GM13977 (cell line): ENCODE data around the gene MAGEA2B.
"Not testable (repeated sequence)": the region's sequence is repeated elsewhere in the genome, so short reads cannot be mapped to it uniquely, and the experiment has no call there.

ENCODE experiments used
- DNase-seq: peaks from one replicate; pipeline ENCODE4 v3.0.0; 2012; ENCODE audit warnings: low spot score
- CTCF ChIP-seq: IDR thresholded peaks from 2 replicates; pipeline ENCODE4 v1.5.1; 2012; ENCODE audit warnings: mild to moderate bottlenecking, control low read depth; ENCODE audit not compliant: insufficient read depth; ENCODE audit errors: extremely low read depth, missing control alignments
- in situ Hi-C: fragments of 300-500 bp; cut with MboI; formaldehyde crosslinking; loops from one replicate; pipeline ENCODE4 v1.12.0; 2022; ENCODE audit warnings: low sequenced_read_pairs, low pct_unique_long_range_greater_than_20kb, mixed read lengths, inconsistent platforms; ENCODE audit not compliant: unreplicated experiment

Gene MAGEA2B

GRCh38 chrX:152713815-152714787, at the start of gene MAGEA2B:
Gene MAGEA2B (plus strand): TSS chrX:152714628. CDS start chrX:152717107, 2,479 bp downstream.
- in situ Hi-C loops, DNase-seq: not testable (repeated sequence)

- DNase-seq = no peak
- in situ Hi-C loops = loop anchor here (25.0 kb wide), 1 partner anchor 138 kb away; no protein-coding TSS in a partner anchor
- no peak for TF ChIP-seq CTCF
Observed at GRCh38 chrX:152674135-152674534, 40.3 kb upstream of the MAGEA2B start.

- in situ Hi-C loops = loop anchor here (25.0 kb wide), 1 partner anchor 138 kb away; no protein-coding TSS in a partner anchor
- DNase-seq = not testable (repeated sequence)
Observed at GRCh38 chrX:152674652-152675051, 39.8 kb upstream of the MAGEA2B start.

GRCh38 chrX:152681012-152681411, 33.4 kb upstream of the MAGEA2B start:
- DNase-seq, in situ Hi-C loops: not testable (repeated sequence)

GRCh38 chrX:152697952-152698931, 16.2 kb upstream of the MAGEA2B start, which contains the start of gene MAGEA3:
Gene MAGEA3 (plus strand): TSS chrX:152698794. CDS start chrX:152700833, 2,039 bp downstream.
- DNase-seq, in situ Hi-C loops: not testable (repeated sequence)

- in situ Hi-C loops = not testable (repeated sequence)
Observed at GRCh38 chrX:152700390-152700789, 14.0 kb upstream of the MAGEA2B start.

GRCh38 chrX:152706500-152706899, 7.9 kb upstream of the MAGEA2B start:
- DNase-seq, in situ Hi-C loops: not testable (repeated sequence)

More at GRCh38 chrX:152700390-152700789, 14.0 kb upstream of the MAGEA2B start:
- not testable (repeated sequence) for DNase-seq

GRCh38 chrX:152709173-152709572, 5.3 kb upstream of the MAGEA2B start, which contains the start of gene CSAG2:
Gene CSAG2 (minus strand): TSS chrX:152709273. CDS start chrX:152709112, 161 bp downstream.
- in situ Hi-C loops, DNase-seq: not testable (repeated sequence)

- DNase-seq, in situ Hi-C loops: not testable (repeated sequence)
Observed at GRCh38 chrX:152713195-152713594, 1.2 kb upstream of the MAGEA2B start.

- no peak for TF ChIP-seq CTCF
- in situ Hi-C loops = no loop called here
- no peak for DNase-seq
Observed at GRCh38 chrX:152725409-152725808, 11.0 kb downstream of the MAGEA2B start.
